HepG2 (cell line): ENCODE data around the gene ANKS1A. TPM values are rescaled to one million over a fixed set of nuclear protein-coding genes. Genes with fewer than 3 reads are reported as not detected.

Experiments
- ATAC-seq: fragments of 200-7000 bp; cut with Tn5 transposase; 3 replicates; pipeline ENCODE4 v1.9.1; 2020; ENCODE audit warnings: mild to moderate bottlenecking, moderate library complexity
- BruUV-seq: library from RNA; stranded (reverse); fragments of 400-500 nt; replicated peaks from 2 replicates; lab custom pipeline; 2021; lab: Mats Ljungman, UMichigan
- CTCF ChIA-PET: fragments of 300-600 bp; formaldehyde crosslinking; extraction: SDS; loops from one replicate; lab custom pipeline; 2021; ENCODE audit warnings: low total read pairs, inconsistent platforms, low intra/inter-chr PET ratio; lab: Yijun Ruan, JAX
- POLR2A ChIA-PET: fragments of 350-600 bp; sonication (Branson Sonifier 250); formaldehyde crosslinking; loops from one replicate; lab custom pipeline; 2020; ENCODE audit warnings: antibody characterized with exemption, inconsistent platforms; lab: Yijun Ruan, JAX
- DNase-seq: peaks from one replicate; pipeline ENCODE4 v3.0.0-alpha.2; 2015; ENCODE audit warnings: low spot score
- FAIRE-seq: peaks from 3 replicates; lab custom pipeline; 2011; peaks lifted over from hg19 to GRCh38; lab: Jason Lieb, UNC
- H2AFZ ChIP-seq: one replicate; pipeline ENCODE4 v1.6.1; 2011; ENCODE audit warnings: low read length, inconsistent platforms
- H3K27ac ChIP-seq: fragments of 300-600 bp; 3 replicates; pipeline ENCODE4 v1.8.0; 2011; ENCODE audit warnings: mixed run types, mild to moderate bottlenecking, mixed read lengths, low read length, inconsistent platforms; ENCODE audit not compliant: insufficient read depth; ENCODE audit errors: extremely low read length
- H3K27me3 ChIP-seq, 2 experiments: fragments of 200-600 bp in 1 of 2; 2 replicates in 1 of 2; 3 replicates in 1 of 2; pipeline versions ENCODE4 v1.6.0 to v1.8.0; 2011; ENCODE audit warnings: low read length in 2 of 2, mild to moderate bottlenecking in 2 of 2, moderate library complexity in 2 of 2, inconsistent platforms in 1 of 2; ENCODE audit not compliant: insufficient read depth in 2 of 2, control insufficient read depth in 1 of 2
- H3K36me3 ChIP-seq, 2 experiments: fragments of 200-600 bp in 1 of 2; replicated peaks in 1 of 2; 2 replicates in 1 of 2; 3 replicates in 1 of 2; pipeline versions ENCODE4 v1.5.1 to v1.8.0; 2011; ENCODE audit warnings: low read length in 2 of 2, inconsistent platforms in 1 of 2; ENCODE audit not compliant: insufficient read depth in 2 of 2, control insufficient read depth in 1 of 2
- H3K4me1 ChIP-seq: 2 replicates; pipeline ENCODE4 v1.5.1; 2012; ENCODE audit warnings: low read length, inconsistent platforms; ENCODE audit not compliant: insufficient read depth
- H3K4me2 ChIP-seq: 2 replicates; pipeline ENCODE4 v1.6.0; 2011; ENCODE audit warnings: low read depth, low read length, inconsistent platforms
- H3K4me3 ChIP-seq, 3 experiments: fragments of 200-600 bp in 1 of 3; sonication (generic), shearing (Covaris generic) in 1 of 3; replicated peaks in 1 of 3; 2 replicates each; pipeline ENCODE4 v1.5.1; 2011 to 2016; ENCODE audit warnings: low read length in 3 of 3, inconsistent platforms in 2 of 3, low read depth in 2 of 3, mild to moderate bottlenecking in 2 of 3, control low read depth in 1 of 3, mixed read lengths in 1 of 3; ENCODE audit not compliant: insufficient read depth in 1 of 3
- H3K79me2 ChIP-seq: one replicate; pipeline ENCODE4 v1.6.1; 2011; ENCODE audit warnings: low read length, inconsistent platforms; ENCODE audit not compliant: insufficient read depth
- H3K9ac ChIP-seq: 2 replicates; pipeline ENCODE4 v1.6.0; 2011; ENCODE audit warnings: mild to moderate bottlenecking, low read depth, low read length, inconsistent platforms; ENCODE audit not compliant: insufficient read depth
- H3K9me3 ChIP-seq: 2 replicates; pipeline ENCODE4 v1.5.1; 2012; ENCODE audit warnings: mild to moderate bottlenecking, low read length
- H4K20me1 ChIP-seq: 2 replicates; pipeline ENCODE4 v1.6.0; 2011; ENCODE audit warnings: inconsistent platforms, mild to moderate bottlenecking, low read length, moderate library complexity; ENCODE audit not compliant: insufficient read depth
- ARID4A ChIP-seq: sonication (generic); formaldehyde crosslinking; IDR thresholded peaks from 2 replicates; pipeline ENCODE4 v1.5.0; 2020; ENCODE audit warnings: mild to moderate bottlenecking, missing genetic modification reagents, borderline replicate concordance
- ATRX ChIP-seq: sonication (generic); formaldehyde crosslinking; IDR thresholded peaks from 2 replicates; pipeline ENCODE4 v1.4.0; 2020; ENCODE audit warnings: missing genetic modification reagents, borderline replicate concordance
- CEBPB ChIP-seq: IDR thresholded peaks from 2 replicates; pipeline ENCODE4 v1.6.1; 2011; ENCODE audit warnings: low read depth, low read length, improper control_type of control experiment, borderline replicate concordance
- CEBPG ChIP-seq: IDR thresholded peaks from 2 replicates; pipeline ENCODE4 v1.6.1; 2016
- EP300 ChIP-seq, 3 experiments: sonication (generic) in 1 of 3; formaldehyde crosslinking in 1 of 3; IDR thresholded peaks; 2 replicates each; pipeline versions ENCODE4 v1.5.1 to v1.6.1; 2011 to 2020; ENCODE audit warnings: low read depth in 2 of 3, low read length in 2 of 3, borderline replicate concordance in 1 of 3, improper control_type of control experiment in 1 of 3, mild to moderate bottlenecking in 1 of 3, missing genetic modification reagents in 1 of 3, moderate library complexity in 1 of 3
- FOXP1 ChIP-seq, 2 experiments: fragments of 450-650 bp in 1 of 2; IDR thresholded peaks; 2 replicates each; pipeline ENCODE4 v1.6.1; 2017 to 2018; ENCODE audit warnings: antibody characterized with exemption in 1 of 2
- HDAC6 ChIP-seq: fragments of 200-600 bp; sonication (generic); IDR thresholded peaks from 2 replicates; pipeline ENCODE4 v1.7.0; 2017; ENCODE audit warnings: mild to moderate bottlenecking, antibody characterized with exemption, low read length, low read depth
- SAP130 ChIP-seq: IDR thresholded peaks from 2 replicates; pipeline ENCODE4 v1.6.1; 2016; ENCODE audit warnings: low read depth
- ZNF724P ChIP-seq: sonication (generic); formaldehyde crosslinking; IDR thresholded peaks from 2 replicates; pipeline ENCODE4 v1.8.0; 2022; ENCODE audit warnings: missing genetic modification reagents, borderline replicate concordance
- WGBS: methylation state at CpG from one replicate; pipeline ENCODE4 v1.1.6; 2017; ENCODE audit warnings: low lambda C conversion rate; 5-methylcytosine and 5-hydroxymethylcytosine counted together
- in situ Hi-C: cut with HindIII; loops from 2 replicates; pipeline ENCODE4 v1.10.0; 2017; ENCODE audit warnings: low pct_unique_long_range_greater_than_20kb; ENCODE audit not compliant: extremely low pct_ligation_motif_present
- intact Hi-C: fragments of 100-400 bp; cut with micrococcal nuclease; formaldehyde crosslinking; loops from one replicate; pipeline ENCODE4 v1.10.0; 2022; ENCODE audit not compliant: unreplicated experiment
- polyA plus RNA-seq, 8 experiments: library from polyadenylated mRNA; depleted of rRNA in 3 of 8; stranded (reverse) in 7 of 8; unstranded in 1 of 8; fragments of >200 nt; fragmentation: Illumina TruSeq in 4 of 8; extraction: Trizol in 4 of 8; gene quantifications; 2 replicates each; pipeline versions ENCODE4 v1.2.1 to v1.2.3, GENCODE V29; 2011 to 2016; ENCODE audit warnings: low read depth in 4 of 8, missing spikeins in 1 of 8, mixed read lengths in 1 of 8; ENCODE audit not compliant: insufficient read depth in 1 of 8
- total RNA-seq, 5 experiments: library from RNA; depleted of rRNA; stranded (reverse); fragments of >200 nt; fragmentation: Illumina TruSeq; extraction: Trizol; gene quantifications; 2 replicates each; pipeline ENCODE4 v1.2.3, GENCODE V29; 2016; ENCODE audit warnings: low read depth in 1 of 5
- TF ChIP-seq, protein P1 (sequence below): sonication (generic); formaldehyde crosslinking; IDR thresholded peaks from 2 replicates; pipeline ENCODE4 v1.5.1; 2020; ENCODE audit warnings: mild to moderate bottlenecking, missing genetic modification reagents, borderline replicate concordance

The ANKS1A gene
- total and polyA plus RNA-seq, 2 of the 13 experiments (the other 11 are each of a cell fraction or from before 2014, with no cell fraction given) = 7.2 to 15.1 TPM

- TF ChIP-seq ATRX (CRISPR knock-in tag) = no peak
Observed at GRCh38 chr6:34865107-34865506, 23.9 kb upstream of the ANKS1A start (continued).

DNA sequence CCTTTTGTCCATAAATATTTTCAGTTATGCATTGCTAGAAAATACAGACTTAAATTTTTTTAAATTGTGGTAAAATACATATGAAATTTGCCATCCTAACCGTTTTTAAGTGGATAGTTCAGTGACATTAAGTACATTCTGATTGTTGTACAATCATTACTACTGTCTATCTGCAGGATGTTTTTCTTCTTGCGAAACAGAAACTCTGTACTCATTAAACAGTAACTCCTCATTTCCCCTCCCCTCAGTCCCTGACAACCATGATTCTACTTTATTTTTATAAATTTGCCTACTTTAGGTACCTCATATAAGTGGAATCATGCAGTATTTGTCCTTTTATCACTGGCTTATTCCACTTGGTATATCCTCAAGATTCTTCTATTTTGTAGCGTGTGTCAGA lies 22.5 kb upstream of the ANKS1A start:
- H3K4me3 ChIP-seq = no peak overlapping the region
- no peaks in the 10 kb centered on the region for H4K20me1 ChIP-seq
- ATAC-seq (peak; percentile 78), FAIRE-seq (peak; percentile 26), DNase-seq (peak; percentile 49)
- no peaks in the 10 kb centered on the region for H3K9me3 ChIP-seq
- H3K36me3 ChIP-seq = peaks cover 30 to 65% of the 10 kb centered on the region in 2 experiments
- intact Hi-C loops (loop anchor here (10.0 kb wide), 1 partner anchor 278 kb away; the partner anchor contains the start of gene TCP11), in situ Hi-C loops (no loop called here)
- TF ChIP-seq CEBPG (CRISPR knock-in tag) = peak; percentile 83
- 0 out of 4 replicates have a peak, but pooled peaks of 1 of the 2 experiments have one; percentile 8 for TF ChIP-seq EP300 (IDR thresholded peaks at IDR 0.05; ENCODE audit: low read depth in 2 of 2, low read length in 2 of 2)
- TF ChIP-seq EP300 (CRISPR knock-in tag; IDR thresholded peaks at IDR 0.05; ENCODE audit: borderline replicate concordance) = no peak
- TF ChIP-seq ZNF724P (CRISPR knock-in tag) = no peak
- no peak for TF ChIP-seq ARID4A (CRISPR knock-in tag)
- peak; percentile 84 for TF ChIP-seq CEBPB
- no peak for TF ChIP-seq HDAC6
- TF ChIP-seq SAP130 (CRISPR knock-in tag) = peak; percentile 28; the same call in 1 of the 2 replicates
- TF ChIP-seq FOXP1 (IDR thresholded peaks at IDR 0.05) = no peak
- peak; percentile 27; the same call in 1 of the 2 replicates for TF ChIP-seq FOXP1 (CRISPR knock-in tag; IDR thresholded peaks at IDR 0.05)
- TF ChIP-seq, protein P1, sequence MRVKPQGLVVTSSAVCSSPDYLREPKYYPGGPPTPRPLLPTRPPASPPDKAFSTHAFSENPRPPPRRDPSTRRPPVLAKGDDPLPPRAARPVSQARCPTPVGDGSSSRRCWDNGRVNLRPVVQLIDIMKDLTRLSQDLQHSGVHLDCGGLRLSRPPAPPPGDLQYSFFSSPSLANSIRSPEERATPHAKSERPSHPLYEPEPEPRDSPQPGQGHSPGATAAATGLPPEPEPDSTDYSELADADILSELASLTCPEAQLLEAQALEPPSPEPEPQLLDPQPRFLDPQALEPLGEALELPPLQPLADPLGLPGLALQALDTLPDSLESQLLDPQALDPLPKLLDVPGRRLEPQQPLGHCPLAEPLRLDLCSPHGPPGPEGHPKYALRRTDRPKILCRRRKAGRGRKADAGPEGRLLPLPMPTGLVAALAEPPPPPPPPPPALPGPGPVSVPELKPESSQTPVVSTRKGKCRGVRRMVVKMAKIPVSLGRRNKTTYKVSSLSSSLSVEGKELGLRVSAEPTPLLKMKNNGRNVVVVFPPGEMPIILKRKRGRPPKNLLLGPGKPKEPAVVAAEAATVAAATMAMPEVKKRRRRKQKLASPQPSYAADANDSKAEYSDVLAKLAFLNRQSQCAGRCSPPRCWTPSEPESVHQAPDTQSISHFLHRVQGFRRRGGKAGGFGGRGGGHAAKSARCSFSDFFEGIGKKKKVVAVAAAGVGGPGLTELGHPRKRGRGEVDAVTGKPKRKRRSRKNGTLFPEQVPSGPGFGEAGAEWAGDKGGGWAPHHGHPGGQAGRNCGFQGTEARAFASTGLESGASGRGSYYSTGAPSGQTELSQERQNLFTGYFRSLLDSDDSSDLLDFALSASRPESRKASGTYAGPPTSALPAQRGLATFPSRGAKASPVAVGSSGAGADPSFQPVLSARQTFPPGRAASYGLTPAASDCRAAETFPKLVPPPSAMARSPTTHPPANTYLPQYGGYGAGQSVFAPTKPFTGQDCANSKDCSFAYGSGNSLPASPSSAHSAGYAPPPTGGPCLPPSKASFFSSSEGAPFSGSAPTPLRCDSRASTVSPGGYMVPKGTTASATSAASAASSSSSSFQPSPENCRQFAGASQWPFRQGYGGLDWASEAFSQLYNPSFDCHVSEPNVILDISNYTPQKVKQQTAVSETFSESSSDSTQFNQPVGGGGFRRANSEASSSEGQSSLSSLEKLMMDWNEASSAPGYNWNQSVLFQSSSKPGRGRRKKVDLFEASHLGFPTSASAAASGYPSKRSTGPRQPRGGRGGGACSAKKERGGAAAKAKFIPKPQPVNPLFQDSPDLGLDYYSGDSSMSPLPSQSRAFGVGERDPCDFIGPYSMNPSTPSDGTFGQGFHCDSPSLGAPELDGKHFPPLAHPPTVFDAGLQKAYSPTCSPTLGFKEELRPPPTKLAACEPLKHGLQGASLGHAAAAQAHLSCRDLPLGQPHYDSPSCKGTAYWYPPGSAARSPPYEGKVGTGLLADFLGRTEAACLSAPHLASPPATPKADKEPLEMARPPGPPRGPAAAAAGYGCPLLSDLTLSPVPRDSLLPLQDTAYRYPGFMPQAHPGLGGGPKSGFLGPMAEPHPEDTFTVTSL = peak; percentile 23; the same call in 1 of the 2 replicates
- H3K27ac ChIP-seq = peak overlapping the region; percentile 2
- H3K4me2 ChIP-seq = no peak overlapping the region
- H3K79me2 ChIP-seq = no peaks in the 10 kb centered on the region
- POLR2A ChIA-PET = no interaction called here
- WGBS = 62% methylated on average over 3 of the region's 3 CpGs
- no peaks in the 10 kb centered on the region for H3K27me3 ChIP-seq
- no peak overlapping the region for H2AFZ ChIP-seq
- H3K4me1 ChIP-seq = peaks cover 21% of the 10 kb centered on the region
- no peak overlapping the region for H3K9ac ChIP-seq
- CTCF ChIA-PET = no interaction called here
- no TSS peak for BruUV-seq
